NOMO-1 (cell line): ENCODE results near the gene CRHR1.

ENCODE experiments used
- DNase-seq, 2 experiments: peaks; one replicate each; lab custom pipeline; 2025; ENCODE audit not compliant: unreplicated experiment in 2 of 2; lab: John Stamatoyannopoulos, UW

The CRHR1 gene

DNA sequence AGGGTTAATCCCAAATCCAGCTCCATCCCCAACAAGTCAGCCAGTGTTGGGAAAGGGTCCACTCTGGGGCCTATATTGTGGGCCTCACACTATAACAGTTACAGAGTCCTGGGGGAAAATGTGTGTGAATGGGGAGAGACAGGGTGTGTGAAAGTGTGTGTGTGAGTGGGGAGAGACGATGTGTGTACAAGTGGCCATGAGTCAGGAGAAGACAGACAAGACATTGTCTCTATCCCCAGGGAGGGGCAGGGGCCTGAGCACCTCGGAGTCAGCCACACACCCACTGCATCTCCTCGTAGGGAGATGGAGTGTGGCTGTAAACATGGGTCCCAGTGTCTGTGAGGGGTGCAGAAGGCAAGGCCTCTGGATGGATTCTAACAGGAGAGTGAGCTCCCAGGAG lies 2.9 kb downstream of the CRHR1 start:
- DNase-seq: no peak

DNA sequence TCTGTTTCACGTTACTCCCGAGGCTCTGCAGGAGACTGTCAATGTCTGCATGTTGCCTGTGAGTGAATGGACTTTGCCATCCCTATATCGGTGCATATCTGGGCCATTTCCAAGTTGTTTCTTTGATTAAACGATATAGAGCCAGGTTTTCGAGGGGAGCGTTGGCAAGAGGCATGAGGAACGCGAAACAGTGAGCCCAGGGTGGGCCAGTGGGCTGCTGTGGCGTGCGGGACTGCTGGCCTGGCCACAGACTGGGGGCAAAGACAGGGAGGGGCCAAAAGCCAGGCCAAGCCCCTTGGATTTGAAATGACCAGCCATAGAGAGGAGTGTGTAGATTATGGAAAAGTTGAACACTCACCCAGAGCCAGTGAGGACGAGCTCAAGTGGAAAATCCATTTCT lies 3.5 kb downstream of the CRHR1 start:
- no peak for DNase-seq

DNA sequence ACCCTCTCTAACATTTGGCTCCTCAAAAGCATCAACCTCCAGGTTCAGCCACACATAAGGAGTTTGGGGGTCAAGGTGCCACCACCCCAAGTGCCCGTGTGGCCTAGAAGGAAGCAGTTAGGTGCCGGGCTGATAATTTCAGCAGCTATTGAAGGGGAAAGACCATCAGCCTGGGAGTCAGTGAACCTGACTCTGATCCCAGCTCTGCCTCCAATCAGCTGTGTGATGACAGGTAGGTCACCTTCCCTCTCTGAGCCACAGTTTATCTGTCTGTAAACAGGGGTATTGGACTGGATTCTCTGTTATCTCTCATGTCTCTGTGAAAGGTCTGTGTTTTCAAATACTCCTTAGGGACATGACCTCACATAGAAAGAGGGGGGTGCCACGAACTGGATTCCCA lies 3.9 kb downstream of the CRHR1 start:
- no peak for DNase-seq

DNA sequence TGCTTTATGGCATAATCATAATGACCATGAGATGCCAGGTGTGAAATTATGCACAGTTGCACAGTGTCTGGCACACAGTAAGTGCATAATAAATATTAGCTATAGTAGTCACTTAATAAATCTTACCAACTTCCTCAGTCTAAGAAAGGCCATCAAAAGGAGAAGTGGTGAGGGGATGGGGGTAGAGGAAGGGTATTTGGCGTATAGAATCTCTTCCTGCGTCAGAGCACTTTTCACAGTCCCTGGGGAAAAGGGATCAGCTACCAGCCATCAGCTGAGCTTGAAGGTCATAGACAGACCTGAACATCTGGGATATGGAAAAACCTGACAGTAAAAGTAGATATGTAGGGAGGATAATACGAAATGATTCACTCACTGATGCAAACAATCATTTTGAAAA lies 5.8 kb downstream of the CRHR1 start:
- DNase-seq: peak in 1 of 2 experiments; percentile 5

DNA sequence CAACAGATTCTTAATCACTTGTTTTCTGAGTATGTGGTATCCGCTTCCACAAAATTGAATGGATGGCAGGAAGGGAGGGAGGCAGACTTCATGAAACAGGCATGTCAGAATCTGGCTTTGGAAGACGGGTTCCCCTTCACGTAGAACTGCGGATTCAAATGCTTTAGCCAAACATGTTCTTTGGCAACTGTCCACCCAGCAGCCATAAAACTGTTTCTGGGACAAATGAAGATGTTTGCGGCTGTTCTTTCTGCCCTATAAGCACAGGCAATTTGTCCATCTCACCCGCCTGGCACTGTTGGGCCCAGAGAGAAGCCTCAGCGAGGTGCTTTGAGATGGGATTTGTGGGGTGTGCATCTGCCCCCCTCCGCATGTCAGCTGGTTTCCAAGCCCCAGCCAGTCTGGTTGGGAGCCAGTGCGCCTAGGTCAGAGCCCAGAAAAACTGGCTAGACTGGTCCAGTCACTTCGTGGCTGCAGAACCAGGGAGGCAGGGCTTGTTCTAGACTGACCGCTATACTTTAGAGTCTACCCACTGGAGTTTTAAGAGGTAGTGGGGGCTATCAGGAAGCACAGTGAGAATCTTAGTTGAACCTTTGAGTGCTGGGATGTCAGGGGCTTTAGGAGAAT lies 6.3 kb downstream of the CRHR1 start:
- DNase-seq: no peak

DNA sequence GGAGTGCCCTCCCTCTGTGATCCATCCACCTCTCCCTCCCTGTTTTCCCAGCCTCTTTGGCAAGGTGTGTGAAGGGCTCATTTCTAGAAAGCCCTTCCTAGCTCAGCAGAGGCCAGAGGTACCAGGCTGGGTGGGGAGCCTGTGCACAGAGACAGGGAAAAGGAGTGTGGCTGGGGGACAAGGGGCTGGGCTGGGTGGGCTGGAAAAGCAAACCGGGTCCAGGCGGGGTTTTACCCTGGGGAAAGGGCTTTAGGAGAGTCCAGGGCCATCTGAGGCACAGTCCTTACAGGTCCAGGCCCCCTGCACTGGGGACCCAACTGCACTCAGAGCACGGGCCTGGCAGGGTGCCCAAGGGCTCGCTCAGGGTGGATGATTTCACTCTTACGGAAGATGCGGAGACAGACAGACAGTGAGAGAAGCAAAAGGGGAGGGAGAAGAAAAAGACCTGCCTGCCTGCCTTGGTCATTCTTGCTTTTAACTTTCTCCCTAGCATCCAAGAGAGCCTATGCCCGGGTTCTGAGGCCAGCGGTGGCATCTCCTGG lies 7.0 kb downstream of the CRHR1 start:
- no peak for DNase-seq

DNA sequence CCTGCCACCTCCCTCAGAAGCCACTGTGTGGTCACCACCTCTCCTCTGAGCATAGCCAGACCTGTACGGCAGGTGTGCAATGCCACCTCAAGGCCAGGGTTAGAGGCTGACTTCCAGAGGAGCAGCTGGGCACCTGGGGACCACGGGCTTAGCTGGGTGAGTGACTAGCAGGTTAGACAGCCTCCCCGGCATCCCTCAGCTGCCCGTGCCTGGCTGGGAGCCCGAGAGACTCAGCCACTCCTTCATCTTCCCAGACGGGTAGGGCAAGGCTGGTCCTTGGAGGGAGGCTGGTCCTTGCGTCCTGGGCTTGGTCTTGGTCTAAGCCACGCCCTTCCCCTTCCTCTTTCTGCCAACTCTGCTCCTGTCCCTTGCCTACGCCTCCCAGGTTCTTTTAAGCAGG lies 7.8 kb downstream of the CRHR1 start:
- no peak for DNase-seq

DNA sequence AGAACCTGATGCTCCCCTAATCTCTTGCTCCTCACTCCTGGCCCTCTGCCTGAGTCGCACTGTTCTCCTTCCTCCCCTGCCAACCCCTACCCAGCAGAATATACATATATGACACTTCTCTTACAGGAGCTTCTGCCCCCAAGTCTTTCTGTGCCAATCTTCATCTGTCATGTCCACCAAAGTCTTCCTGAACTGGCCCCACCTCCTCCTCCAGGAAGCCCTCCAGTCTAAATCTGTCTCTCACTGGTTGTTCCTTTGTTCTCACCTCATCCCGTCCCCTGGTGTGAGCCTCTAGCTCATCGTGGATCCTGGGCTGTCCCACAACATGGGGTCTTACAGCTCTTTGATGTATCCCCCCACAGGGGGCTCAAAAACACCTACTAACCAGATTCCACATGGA lies 8.3 kb downstream of the CRHR1 start:
- no peak for DNase-seq

DNA sequence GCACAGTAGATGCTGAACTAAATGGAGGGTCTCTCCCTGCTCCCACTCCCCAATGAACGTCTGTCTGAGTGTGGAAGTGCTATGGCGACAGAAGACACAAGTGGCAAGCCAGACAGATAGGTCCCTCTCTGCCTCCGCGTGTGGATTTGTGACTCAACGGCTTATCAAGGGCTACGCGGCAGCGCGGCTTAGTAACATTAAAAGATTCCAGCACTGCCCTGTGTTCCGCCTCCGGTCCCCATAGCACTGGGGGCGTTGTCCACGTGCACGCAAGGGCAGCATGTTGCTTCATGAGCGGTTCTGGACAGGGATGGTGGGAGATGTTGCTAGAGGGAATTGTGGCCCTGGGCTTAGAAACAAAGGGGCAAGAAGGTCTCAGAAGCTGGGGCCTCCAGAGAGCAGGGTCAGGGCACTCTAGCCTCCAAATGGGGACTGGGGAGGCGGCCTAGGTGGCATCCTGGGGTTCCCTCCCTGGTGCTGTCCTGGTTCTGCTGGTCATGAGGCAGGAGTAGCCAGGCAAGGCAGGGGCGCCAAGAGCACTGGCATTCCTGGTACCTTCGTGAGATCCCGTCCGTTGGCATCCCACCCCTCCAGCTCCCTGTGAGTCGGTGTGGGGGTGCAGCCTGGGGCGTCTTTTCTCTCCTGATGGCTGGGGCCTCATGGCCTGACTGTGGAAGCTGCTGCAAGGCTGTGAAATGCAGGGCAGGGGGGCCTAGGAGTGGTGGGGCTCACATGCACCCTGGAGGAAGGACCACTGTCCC lies 9.1 kb downstream of the CRHR1 start:
- DNase-seq: no peak

DNA sequence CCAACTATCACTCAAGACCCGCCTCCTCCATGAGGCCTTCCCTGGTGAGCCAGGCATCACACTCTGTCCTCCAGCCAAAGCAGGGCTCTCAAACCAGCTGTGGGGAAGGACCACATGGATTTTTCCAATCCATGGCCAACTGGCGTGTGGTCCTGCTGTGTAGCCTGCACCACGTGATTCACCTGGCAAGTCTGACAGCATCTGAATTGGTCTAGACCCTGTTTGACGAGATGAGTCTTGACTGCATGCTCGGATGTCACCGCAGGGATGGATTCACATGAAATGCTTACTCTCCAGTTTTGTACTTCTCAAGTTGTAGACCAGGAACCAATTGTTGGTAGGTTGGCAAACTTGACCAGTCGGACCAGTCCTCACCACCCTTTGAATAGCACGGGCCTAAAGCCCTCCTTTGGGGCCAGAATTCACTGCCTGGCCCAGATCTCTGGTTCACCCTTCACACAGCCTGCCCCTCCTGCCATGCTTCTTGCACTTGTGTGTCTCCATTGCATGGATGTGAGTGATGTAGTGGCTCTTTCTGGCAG lies 9.9 kb downstream of the CRHR1 start:
- DNase-seq: no peak

DNA sequence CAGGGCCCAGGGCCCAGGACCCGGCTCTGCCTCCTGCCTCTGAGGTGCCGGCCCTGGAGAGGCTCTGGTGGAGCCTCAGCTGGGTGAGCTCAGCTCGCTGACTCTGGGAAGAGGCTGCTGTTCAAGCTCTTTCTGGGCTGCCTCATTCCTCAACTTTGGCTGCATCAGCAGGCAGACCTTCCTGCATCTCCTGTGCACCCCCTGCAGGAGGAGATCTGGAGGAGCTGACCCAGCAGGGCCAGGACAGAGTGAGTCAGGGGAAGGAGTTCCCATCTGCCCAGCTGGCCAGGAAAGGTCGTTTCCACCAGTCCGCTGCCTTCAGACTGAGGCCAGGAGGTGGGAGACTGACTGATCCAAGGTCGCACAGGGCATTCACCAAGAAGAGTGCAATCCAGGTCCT lies 10.7 kb downstream of the CRHR1 start:
- DNase-seq: no peak

DNA sequence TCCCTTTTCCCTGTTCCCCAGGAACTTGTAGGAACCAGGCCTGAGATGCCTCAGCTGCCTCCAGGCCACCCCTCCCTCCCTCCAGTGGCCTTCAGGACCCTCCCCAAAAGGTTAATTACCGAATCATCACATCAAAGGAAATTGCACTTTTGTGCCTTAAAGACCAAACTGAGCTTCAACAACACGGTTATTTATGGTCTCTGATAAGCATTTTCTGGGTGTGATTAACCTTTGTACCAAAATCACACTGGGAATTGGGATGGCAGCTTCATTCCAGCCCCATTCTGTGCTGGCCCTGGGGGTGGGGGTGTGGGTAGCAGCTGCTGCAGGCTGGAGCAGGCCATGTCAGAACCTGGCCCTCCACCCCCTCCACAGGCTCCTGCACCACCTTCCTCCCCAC lies 16.7 kb downstream of the CRHR1 start:
- DNase-seq: no peak

DNA sequence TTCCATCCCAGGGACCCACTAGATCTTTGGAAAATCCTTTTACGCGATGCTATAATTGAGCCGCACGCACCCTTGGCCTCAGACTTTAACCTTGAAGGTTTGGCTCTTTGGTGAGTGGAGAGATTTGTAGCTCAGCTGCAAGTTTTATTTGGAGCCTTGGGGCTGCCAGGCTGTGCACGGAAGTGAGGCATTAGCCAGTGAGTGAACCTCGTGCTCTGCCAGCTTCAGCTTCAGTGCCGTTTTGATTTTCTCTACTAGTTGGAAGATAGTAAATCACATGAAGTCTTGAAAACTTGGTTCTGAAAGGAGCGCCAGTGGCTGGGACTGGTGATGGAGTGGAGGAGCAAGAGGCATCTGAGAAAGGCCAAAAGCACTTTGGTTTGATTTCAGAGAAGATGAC lies 17.3 kb downstream of the CRHR1 start:
- DNase-seq: no peak

DNA sequence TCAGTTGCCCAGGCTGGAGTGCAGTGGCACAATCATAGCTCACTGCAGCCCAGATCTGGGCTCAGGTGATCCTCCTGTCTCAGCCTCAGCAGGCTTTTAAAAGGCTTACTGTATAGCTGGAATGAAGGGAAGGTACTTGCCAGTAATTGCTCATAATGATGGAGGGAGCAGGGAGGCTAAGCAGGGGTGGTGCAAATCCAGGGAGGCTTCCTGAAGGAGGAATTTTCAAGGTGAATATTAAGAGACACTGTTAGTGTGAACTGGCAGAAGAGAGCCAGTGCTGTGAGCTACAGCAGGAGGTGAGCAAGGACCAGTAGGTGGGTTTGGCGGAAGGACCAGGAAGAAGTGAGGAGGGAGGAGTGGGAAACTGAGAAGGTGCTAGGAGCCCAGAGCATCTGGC lies 24.7 kb downstream of the CRHR1 start:
- no peak for DNase-seq

DNA sequence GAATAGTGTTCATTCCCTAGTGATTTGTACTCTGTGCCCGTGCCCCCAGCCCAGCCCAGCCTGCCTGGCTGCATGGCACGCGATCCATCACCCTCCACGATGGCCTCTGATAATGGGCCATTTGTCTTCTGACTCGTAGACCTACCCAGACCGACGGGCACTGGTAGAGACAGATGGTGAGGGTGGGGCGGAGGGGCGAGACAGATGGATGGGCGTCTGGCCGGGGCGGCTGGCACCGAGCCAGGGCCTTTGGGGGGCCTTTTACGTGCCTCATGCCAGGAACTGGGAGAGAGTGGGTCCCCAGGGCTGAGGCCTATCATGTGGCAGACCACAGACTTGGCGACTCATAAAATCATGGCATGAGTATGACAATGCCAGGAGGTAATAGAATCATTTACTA lies 25.4 kb downstream of the CRHR1 start:
- no peak for DNase-seq

DNA sequence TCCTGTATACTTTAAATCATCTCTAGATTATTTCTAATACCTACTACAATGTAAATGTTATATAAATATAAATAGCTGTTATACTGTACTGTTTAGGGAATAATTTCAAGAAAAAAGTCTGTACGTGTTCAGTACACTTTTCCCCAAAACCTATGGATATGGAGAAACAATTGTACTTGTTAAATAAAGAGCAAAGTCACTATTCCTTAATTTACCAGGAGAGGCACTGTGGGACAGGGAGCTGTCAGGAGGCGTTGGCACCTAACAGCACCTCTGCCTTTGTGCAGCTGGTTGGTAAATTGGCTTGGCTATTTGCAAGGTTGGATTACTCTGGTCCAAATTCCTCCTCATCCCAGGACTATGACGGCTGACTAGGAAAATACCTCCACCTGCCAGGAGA lies 28.0 kb downstream of the CRHR1 start:
- DNase-seq: no peak

DNA sequence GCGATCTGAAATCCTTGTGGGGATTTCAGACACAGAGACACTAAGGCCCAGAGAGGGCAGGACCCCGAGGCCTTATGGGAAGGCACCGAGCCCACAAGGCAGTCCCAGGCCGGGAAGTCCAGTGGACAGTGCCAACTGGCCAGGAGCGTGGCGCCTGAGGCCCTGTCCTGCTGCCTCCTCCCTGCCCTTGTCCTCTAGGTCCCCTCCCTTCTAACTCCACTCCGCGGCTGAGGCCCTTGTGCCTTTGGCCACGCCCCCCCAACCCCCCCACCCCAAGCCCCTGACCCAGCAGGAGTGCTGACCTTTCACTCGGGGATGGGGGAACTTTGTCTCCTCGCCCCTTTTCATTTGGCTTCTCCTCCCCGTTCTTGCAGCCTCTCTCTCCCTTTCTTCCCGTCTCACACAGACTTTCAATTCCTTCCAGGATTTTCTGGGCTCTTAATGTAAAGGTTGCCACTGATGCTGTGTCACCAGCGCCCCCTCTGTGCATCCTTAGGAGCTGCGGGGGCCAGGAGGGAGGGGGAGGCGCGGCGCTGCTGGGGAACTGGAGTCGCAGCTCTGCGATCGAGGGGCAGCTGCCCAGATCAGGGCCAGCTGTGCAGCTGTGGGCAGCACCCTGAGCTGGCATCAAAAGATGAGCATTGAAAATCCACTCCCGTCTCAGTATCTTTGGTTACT lies 29.1 kb downstream of the CRHR1 start:
- DNase-seq: no peak

DNA sequence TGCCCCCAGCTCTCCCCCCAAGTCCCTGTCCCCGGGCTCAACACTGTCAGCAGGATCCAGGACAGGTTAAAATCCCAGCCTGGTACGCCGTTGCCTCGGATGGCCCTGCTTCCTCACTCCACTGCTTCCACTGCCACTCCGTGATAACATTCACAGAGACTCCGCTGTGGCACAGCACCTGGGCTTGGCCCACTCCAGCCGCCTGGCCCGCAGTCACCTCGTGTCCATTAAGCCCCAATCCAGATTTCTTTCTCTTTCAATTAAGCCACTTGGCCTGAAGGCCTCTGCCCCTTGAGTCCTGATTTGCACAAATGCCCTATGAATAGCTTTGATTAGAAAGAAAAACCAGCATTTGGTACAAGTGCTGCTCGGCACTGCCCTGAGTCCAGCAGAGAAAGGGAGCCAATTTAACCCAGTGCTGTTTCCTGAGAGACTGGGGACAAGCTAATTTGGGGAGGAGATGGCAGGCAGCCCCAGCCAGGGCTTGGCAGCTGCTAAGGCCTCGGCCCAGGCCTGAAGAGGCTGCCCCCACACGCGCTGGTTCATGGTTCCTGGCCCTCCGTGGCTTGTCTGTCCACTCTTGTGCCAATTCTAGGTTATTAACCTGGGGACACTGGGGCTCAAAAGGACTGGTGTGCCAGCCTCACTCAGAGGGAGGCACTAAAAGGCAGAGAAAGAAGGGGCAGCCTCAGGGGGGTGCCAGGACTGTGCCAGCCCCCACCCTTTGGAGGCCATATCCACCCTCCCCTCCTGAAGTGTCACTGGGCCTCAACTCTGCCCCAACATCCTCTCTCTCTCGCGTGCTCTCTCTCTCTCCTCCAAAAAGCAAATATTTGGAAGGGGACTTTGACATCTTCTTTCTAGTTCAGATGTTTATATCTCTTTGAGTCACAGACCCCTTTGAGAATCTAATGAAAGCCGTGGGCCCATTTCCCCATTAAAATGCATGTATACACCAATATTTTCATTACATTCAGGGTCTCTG lies 30.8 kb downstream of the CRHR1 start:
- no peak for DNase-seq

DNA sequence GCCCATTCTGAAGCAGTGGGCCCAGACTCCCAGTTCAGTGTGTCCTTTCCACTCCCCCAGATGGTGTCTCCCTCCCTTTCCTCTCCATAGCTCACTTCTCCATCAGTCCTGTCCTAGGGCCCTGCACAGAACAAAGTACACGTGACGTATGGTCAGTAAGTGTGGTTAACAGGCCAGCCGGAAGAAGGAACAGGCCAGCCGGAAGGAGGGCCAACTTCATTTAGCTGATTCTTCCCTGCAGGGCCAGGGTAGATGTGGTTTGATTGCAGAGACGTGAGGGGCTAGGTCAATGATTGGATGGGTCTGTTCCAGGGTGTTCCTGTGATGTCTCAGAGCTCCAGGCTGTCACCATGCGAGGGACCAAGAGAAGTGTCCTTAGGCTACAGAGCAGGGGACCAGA lies 31.6 kb downstream of the CRHR1 start:
- DNase-seq: no peak

DNA sequence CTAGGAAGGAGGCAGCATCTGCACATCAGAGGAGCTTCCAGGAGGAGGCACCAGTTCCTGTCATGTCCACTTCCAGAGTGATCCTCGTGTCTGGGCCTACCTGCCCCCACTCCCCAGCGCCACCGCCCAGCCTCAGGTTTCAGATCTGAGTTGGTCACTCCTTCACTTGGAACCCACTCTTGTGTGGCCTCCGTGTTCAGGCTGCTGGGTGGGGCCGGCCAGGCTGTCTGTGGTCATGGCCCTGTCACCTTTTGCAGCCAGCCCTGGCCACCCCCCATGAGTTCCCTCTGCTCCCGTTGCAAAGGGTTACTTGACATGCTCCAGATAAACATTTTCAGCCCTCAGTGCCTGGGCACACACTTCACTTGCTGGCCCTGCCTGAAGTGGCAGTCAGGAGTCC lies 33.9 kb downstream of the CRHR1 start:
- DNase-seq: no peak
